GM23248 (cell line): ENCODE measurements around the gene TCP11.

Source experiments
- EZH2 ChIP-seq: fragments of 200-600 bp; sonication (generic); IDR thresholded peaks from 2 replicates; pipeline ENCODE4 v1.6.1; 2018; ENCODE audit warnings: antibody characterized with exemption, mild to moderate bottlenecking; ENCODE audit not compliant: insufficient read depth, poor library complexity, severe bottlenecking
- EZH2phosphoT487 ChIP-seq: fragments of 200-600 bp; sonication (generic); IDR thresholded peaks from 2 replicates; pipeline ENCODE4 v1.6.1; 2018; ENCODE audit warnings: antibody characterized with exemption, moderate library complexity, mild to moderate bottlenecking, low read depth; ENCODE audit not compliant: insufficient read depth

DNA sequence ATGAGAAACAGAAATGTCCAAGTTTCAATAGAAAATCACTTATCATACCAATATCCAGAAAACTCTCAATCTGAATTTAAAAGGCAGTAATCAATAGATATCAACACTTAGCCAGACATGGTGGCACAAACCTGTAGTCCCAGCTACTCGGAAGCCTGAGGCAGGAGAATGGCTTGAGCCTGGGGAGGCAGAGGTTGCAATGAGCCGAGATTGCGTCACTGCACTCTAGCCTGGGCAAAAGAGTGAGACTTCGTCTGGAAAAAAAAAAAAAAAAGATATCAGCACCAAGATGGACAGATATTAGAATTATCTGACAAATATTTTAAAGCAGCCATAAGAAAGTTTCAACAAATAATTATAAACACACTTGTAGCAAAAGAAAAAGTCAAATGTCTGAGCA, 47.0 kb downstream of the TCP11 start:
- TF ChIP-seq EZH2phosphoT487 (no peak), EZH2 (no peak)
